Body of pancreas (tissue), 4 donors: ENCODE results near the gene DDR1. TPM values are rescaled to one million over a fixed set of nuclear protein-coding genes. Genes with fewer than 3 reads are reported as not detected.

Experiments
- ATAC-seq: fragments of 150-250 bp; one replicate; pipeline ENCODE4 v1.9.1; 2016
- DNase-seq, 4 donors: peaks; one replicate each; pipeline ENCODE4 v3.0.0-alpha.2; 2019
- H3K27ac ChIP-seq, 4 donors: fragments of 200-600 bp; sonication (generic); 1 replicate in 3 of 4; 2 replicates in 1 of 4; pipeline versions ENCODE4 v1.5.1 to v1.6.1; 2016 to 2019; ENCODE audit warnings: mild to moderate bottlenecking in 1 of 4, mixed read lengths in 1 of 4, moderate library complexity in 1 of 4
- H3K27me3 ChIP-seq, 2 donors: fragments of 200-600 bp; sonication (generic); one replicate each; pipeline ENCODE4 v1.6.0; 2016; ENCODE audit warnings: mild to moderate bottlenecking in 1 of 2
- H3K36me3 ChIP-seq, 2 donors: fragments of 200-600 bp; sonication (generic); replicated peaks in 1 of 2; 2 replicates each; pipeline ENCODE4 v1.5.1; 2016; ENCODE audit warnings: low read depth in 2 of 2; ENCODE audit not compliant: insufficient read depth in 1 of 2
- H3K4me1 ChIP-seq: fragments of 200-600 bp; sonication (generic); one replicate; pipeline ENCODE4 v1.6.0; 2016
- H3K4me3 ChIP-seq, 2 donors: fragments of 200-600 bp; sonication (generic); 1 replicate in 1 of 2; 2 replicates in 1 of 2; pipeline ENCODE4 v1.5.1; 2016 to 2019
- H3K9me3 ChIP-seq, 3 donors: fragments of 200-600 bp; sonication (generic); 1 replicate in 2 of 3; 2 replicates in 1 of 3; pipeline ENCODE4 v1.5.1; 2016
- CTCF ChIP-seq, 7 experiments: fragments of 450-650 bp in 4 of 7; fragments of 200-600 bp in 3 of 7; sonication (generic) in 3 of 7; IDR thresholded peaks; one replicate each; pipeline ENCODE4 v1.5.1; 2016 to 2019; ENCODE audit warnings: antibody characterized with exemption in 7 of 7
- POLR2A ChIP-seq, 3 donors: fragments of 450-650 bp; IDR thresholded peaks; one replicate each; pipeline ENCODE4 v1.6.1; 2016; ENCODE audit warnings: antibody characterized with exemption in 3 of 3, mild to moderate bottlenecking in 2 of 3
- WGBS, 2 donors: methylation state at CpG; one replicate each; pipeline ENCODE4 v1.1.5; 2017; 5-methylcytosine and 5-hydroxymethylcytosine counted together
- intact Hi-C: fragments of 100-400 bp; cut with DNase I; formaldehyde crosslinking; loops from one replicate; pipeline ENCODE4 v1.15.1; 2023
- total RNA-seq, 2 donors: library from RNA; depleted of rRNA; stranded (reverse); fragments of >200 nt; gene quantifications; one replicate each; pipeline ENCODE4 v1.1.0, GENCODE V29; 2016

Gene DDR1
- total RNA-seq, 2 donors from 2014 or later: 90.3 to 97.3 TPM

DNA sequence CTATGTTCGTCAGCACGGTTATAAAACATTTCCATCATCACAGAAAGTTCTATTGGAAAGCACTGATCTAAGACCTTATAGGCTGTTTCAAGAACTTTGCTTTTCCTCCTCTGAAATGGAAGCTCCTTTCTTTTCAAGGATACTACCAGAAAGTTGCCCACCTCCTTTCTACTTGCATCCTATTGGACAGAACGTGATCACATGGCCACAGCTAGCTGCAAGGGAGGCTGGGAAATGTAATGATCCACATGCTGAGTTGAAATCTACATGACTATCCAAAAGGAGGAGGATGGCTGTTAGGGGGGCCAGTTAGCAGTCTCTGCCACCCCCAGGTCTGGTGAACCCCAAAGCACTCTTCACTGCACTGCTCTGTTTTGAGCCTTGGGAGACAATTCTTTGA, 44.4 kb downstream of the DDR1 start:
- H3K36me3 ChIP-seq: peaks cover 0 to 3% of the 10 kb centered on the region in 2 donors
- H3K4me1 ChIP-seq: peaks cover 38% of the 10 kb centered on the region
- H3K9me3 ChIP-seq: no peaks in the 10 kb centered on the region
- intact Hi-C loops: loop anchor here (10.0 kb wide), 1 partner anchor 126 kb away; no protein-coding TSS in a partner anchor
- DNase-seq: no peak
- no peak overlapping the region for H3K4me3 ChIP-seq
- WGBS, 2 donors: 94 to 100% methylated on average over 3 of the region's 3 CpGs
- H3K27ac ChIP-seq: no peak overlapping the region
- no peak for ATAC-seq
- no peaks in the 10 kb centered on the region for H3K27me3 ChIP-seq
- TF ChIP-seq CTCF (IDR thresholded peaks at IDR 0.05): no peak

DNA sequence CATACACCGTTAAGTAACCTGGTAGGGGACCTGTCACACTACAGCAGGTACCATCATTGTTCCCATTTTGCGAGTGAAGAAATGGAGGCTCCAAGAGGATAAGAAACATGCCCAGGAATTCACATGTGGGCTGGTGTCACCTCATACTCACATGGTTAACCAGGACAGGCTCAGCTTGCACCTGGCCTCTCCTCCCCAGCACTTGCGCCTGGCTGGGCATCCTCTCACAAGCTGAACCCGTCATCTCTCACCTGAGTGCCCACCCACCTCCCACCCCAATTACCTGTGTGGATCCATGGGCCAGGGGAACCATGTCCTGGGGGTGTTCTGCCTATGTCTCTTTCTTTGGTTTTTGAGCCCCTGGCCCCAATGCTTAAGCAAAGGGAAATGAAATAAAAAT, 46.2 kb downstream of the DDR1 start:
- H3K4me1 ChIP-seq: peaks cover 32% of the 10 kb centered on the region
- DNase-seq: no peak
- no peak for ATAC-seq
- WGBS, 2 donors: 69 to 71% methylated on average over 4 of the region's 4 CpGs
- H3K36me3 ChIP-seq: no peaks in the 10 kb centered on the region
- intact Hi-C loops: no loop called here
- no peaks in the 10 kb centered on the region for H3K9me3 ChIP-seq
- no peak overlapping the region for H3K4me3 ChIP-seq
- no peaks in the 10 kb centered on the region for H3K27me3 ChIP-seq
- TF ChIP-seq CTCF (IDR thresholded peaks at IDR 0.05): no peak
- no peak for TF ChIP-seq POLR2A (IDR thresholded peaks at IDR 0.05)
- no peak overlapping the region for H3K27ac ChIP-seq

GRCh38 chr6:30931272-30931671, 47.0 kb downstream of the DDR1 start:
- no peak for TF ChIP-seq CTCF (IDR thresholded peaks at IDR 0.05)
- no peak for TF ChIP-seq POLR2A (IDR thresholded peaks at IDR 0.05)
- Histone ChIP-seq H3K27ac (peak overlapping the region; percentile 37 to 78 (median 57)), H3K4me3 (no peak overlapping the region), H3K27me3 (no peaks in the 10 kb centered on the region), H3K9me3 (no peaks in the 10 kb centered on the region), H3K4me1 (peaks cover 25% of the 10 kb centered on the region), H3K36me3 (no peaks in the 10 kb centered on the region)
- intact Hi-C loops: no loop called here
- DNase-seq (no peak), ATAC-seq (no peak)
- WGBS, 2 donors: 59% methylated on average over 8 of the region's 8 CpGs

DNA sequence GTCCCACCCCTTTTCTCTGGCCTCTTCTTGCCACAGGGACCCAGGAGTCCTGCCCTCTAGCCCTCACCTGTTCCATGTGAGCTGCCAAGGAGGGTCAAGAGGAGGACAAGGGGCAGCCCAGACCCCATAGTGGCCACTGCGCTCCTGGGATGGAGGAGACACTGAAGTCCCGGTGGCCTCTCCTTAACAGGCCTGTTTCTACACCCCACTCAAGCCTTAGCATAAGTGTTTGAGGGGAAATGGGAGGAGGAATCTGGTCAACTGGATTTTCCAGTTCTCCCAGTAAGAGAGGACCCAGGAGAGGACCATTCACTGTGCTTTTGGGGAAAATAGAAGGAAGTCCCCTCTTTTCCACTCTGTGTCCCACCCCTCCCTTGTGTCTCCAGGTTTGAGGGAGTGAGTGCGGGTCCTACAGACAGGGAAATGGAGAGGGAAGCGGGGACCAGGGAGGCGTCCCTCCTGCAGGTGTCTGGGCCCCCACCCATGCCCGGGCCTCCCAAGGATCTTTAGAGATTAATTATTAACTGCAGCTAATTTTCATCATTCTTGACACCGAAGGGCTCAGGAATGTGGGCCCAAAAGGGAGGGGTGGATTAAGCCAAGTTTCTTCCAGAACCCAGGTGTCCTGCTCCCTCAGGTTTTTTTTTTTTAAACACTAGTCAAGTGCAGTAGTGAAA, 47.8 kb downstream of the DDR1 start, which contains the start of gene SFTA2:
TSS of gene SFTA2 (minus strand) at position 202 of the 677 bp plus-strand sequence. CDS start at position 128, 74 bp downstream.
- no peaks in the 10 kb centered on the region for H3K36me3 ChIP-seq
- H3K9me3 ChIP-seq: no peaks in the 10 kb centered on the region
- H3K27me3 ChIP-seq: no peaks in the 10 kb centered on the region
- H3K4me3 ChIP-seq: no peak within 1 kb of the TSS
- peak in 1 of 4 donors; percentile 23 for DNase-seq
- peak; percentile 61 for ATAC-seq
- TF ChIP-seq POLR2A (IDR thresholded peaks at IDR 0.05) (no peak), CTCF (IDR thresholded peaks at IDR 0.05) (no peak)
- intact Hi-C loops: no loop called here
- peaks cover 22% of the 10 kb centered on the region for H3K4me1 ChIP-seq
- WGBS, 2 donors: 46 to 54% methylated on average over 5 to 7 of the region's 7 CpGs
- H3K27ac ChIP-seq: peak within 1 kb of the TSS; percentile 37 to 78 (median 57)
